Measurements from ENCODE around the gene SRRM5.

The SRRM5 gene

GRCh38 chr19:43656436-43656835, 44.5 kb downstream of the SRRM5 start:
- H3K36me3 ChIP-seq (ENCODE audit: control insufficient read depth, insufficient read depth, low read length), result no peaks in the 10 kb centered on the region

GRCh38 chr19:43658001-43658400, 46.1 kb downstream of the SRRM5 start:
- no peaks in the 10 kb centered on the region for H3K36me3 ChIP-seq (ENCODE audit: control insufficient read depth, insufficient read depth, low read length)
- no peak for TF ChIP-seq CTCF (IDR thresholded peaks at IDR 0.05; ENCODE audit: insufficient read depth, low read length, poor library complexity, severe bottlenecking)
- DNase-seq (ENCODE audit: extremely low read depth, insufficient read length), result no peak

More at GRCh38 chr19:43656436-43656835, 44.5 kb downstream of the SRRM5 start:
- no peak overlapping the region for H3K4me3 ChIP-seq (replicated peaks; ENCODE audit: low read depth, low read length)
- H3K27me3 ChIP-seq (replicated peaks; ENCODE audit: control insufficient read depth, insufficient read depth, low read length), result no peaks in the 10 kb centered on the region
- no peak for TF ChIP-seq CTCF (IDR thresholded peaks at IDR 0.05; ENCODE audit: insufficient read depth, low read length, poor library complexity, severe bottlenecking)
- DNase-seq (ENCODE audit: extremely low read depth, insufficient read length), result no peak

GRCh38 chr19:43658494-43658893, 46.6 kb downstream of the SRRM5 start:
- Histone ChIP-seq H3K36me3 (ENCODE audit: control insufficient read depth, insufficient read depth, low read length) (no peaks in the 10 kb centered on the region), H3K4me3 (replicated peaks; ENCODE audit: low read depth, low read length) (no peak overlapping the region), H3K27me3 (replicated peaks; ENCODE audit: control insufficient read depth, insufficient read depth, low read length) (no peaks in the 10 kb centered on the region)
- TF ChIP-seq CTCF (IDR thresholded peaks at IDR 0.05; ENCODE audit: insufficient read depth, low read length, poor library complexity, severe bottlenecking), result no peak
- DNase-seq (ENCODE audit: extremely low read depth, insufficient read length), result no peak

More at GRCh38 chr19:43658001-43658400, 46.1 kb downstream of the SRRM5 start:
- no peaks in the 10 kb centered on the region for H3K27me3 ChIP-seq (replicated peaks; ENCODE audit: control insufficient read depth, insufficient read depth, low read length)
- no peak overlapping the region for H3K4me3 ChIP-seq (replicated peaks; ENCODE audit: low read depth, low read length)

- TF ChIP-seq CTCF (IDR thresholded peaks at IDR 0.05; ENCODE audit: insufficient read depth, low read length, poor library complexity, severe bottlenecking), result no peak
- H3K4me3 ChIP-seq (replicated peaks; ENCODE audit: low read depth, low read length), result no peak overlapping the region
- DNase-seq (ENCODE audit: extremely low read depth, insufficient read length), result no peak
- H3K36me3 ChIP-seq (ENCODE audit: control insufficient read depth, insufficient read depth, low read length), result no peaks in the 10 kb centered on the region
- no peaks in the 10 kb centered on the region for H3K27me3 ChIP-seq (replicated peaks; ENCODE audit: control insufficient read depth, insufficient read depth, low read length)
Measured at GRCh38 chr19:43660301-43660970, 48.5 kb downstream of the SRRM5 start.

- no peaks in the 10 kb centered on the region for H3K36me3 ChIP-seq (ENCODE audit: control insufficient read depth, insufficient read depth, low read length)
- DNase-seq (ENCODE audit: extremely low read depth, insufficient read length), result no peak
- no peaks in the 10 kb centered on the region for H3K27me3 ChIP-seq (replicated peaks; ENCODE audit: control insufficient read depth, insufficient read depth, low read length)
- TF ChIP-seq CTCF (IDR thresholded peaks at IDR 0.05; ENCODE audit: insufficient read depth, low read length, poor library complexity, severe bottlenecking), result no peak
- H3K4me3 ChIP-seq (replicated peaks; ENCODE audit: low read depth, low read length), result no peak overlapping the region
Measured at GRCh38 chr19:43660971-43661360, 49.1 kb downstream of the SRRM5 start.

- Histone ChIP-seq H3K27me3 (replicated peaks; ENCODE audit: control insufficient read depth, insufficient read depth, low read length) (no peaks in the 10 kb centered on the region), H3K4me3 (replicated peaks; ENCODE audit: low read depth, low read length) (no peak overlapping the region), H3K36me3 (ENCODE audit: control insufficient read depth, insufficient read depth, low read length) (no peaks in the 10 kb centered on the region)
- no peak for DNase-seq (ENCODE audit: extremely low read depth, insufficient read length)
- TF ChIP-seq CTCF (IDR thresholded peaks at IDR 0.05; ENCODE audit: insufficient read depth, low read length, poor library complexity, severe bottlenecking), result no peak
Measured at GRCh38 chr19:43662487-43662886, 50.6 kb downstream of the SRRM5 start.
